Testis (tissue), 2 donors: ENCODE data around the gene CDH1.

Experiments
- POLR2A ChIP-seq: fragments of 450-650 bp; IDR thresholded peaks from one replicate; pipeline ENCODE4 v1.6.1; 2017; ENCODE audit warnings: antibody characterized with exemption, mild to moderate bottlenecking, moderate library complexity
- TF ChIP-seq, protein P1 (sequence below), 3 experiments: fragments of 450-650 bp in 2 of 3; fragments of 200-600 bp in 1 of 3; sonication (generic) in 1 of 3; IDR thresholded peaks; one replicate each; pipeline ENCODE4 v1.5.1; 2016 to 2019; ENCODE audit warnings: antibody characterized with exemption in 3 of 3, mild to moderate bottlenecking in 2 of 3, moderate library complexity in 1 of 3

DNA sequence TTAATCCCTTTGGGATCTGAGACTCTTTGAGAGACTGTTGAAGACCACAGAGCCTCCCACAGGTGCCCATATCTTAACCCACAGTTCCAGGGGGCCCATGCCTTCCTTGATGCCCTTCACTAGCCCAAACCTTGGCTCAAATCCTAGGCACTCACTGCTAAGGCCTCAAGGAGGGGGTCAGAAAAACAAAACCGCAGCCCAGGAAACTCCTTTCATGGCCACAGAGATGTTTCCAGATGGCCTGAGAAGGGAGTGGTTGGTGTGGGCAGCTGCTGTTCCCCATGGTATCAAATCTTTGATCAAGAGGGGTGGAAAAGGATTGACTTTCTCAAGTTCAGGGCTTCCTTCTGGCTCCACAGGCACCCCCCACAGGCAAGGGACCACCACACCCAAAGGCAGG, 44.7 kb downstream of the CDH1 start:
- TF ChIP-seq POLR2A, result no peak
- TF ChIP-seq, protein P1, sequence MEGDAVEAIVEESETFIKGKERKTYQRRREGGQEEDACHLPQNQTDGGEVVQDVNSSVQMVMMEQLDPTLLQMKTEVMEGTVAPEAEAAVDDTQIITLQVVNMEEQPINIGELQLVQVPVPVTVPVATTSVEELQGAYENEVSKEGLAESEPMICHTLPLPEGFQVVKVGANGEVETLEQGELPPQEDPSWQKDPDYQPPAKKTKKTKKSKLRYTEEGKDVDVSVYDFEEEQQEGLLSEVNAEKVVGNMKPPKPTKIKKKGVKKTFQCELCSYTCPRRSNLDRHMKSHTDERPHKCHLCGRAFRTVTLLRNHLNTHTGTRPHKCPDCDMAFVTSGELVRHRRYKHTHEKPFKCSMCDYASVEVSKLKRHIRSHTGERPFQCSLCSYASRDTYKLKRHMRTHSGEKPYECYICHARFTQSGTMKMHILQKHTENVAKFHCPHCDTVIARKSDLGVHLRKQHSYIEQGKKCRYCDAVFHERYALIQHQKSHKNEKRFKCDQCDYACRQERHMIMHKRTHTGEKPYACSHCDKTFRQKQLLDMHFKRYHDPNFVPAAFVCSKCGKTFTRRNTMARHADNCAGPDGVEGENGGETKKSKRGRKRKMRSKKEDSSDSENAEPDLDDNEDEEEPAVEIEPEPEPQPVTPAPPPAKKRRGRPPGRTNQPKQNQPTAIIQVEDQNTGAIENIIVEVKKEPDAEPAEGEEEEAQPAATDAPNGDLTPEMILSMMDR (IDR thresholded peaks at IDR 0.05), result no peak
